OCI-LY3 (cell line): ENCODE data around the gene ZNF576.

Experiments
- H2AFZ ChIP-seq: fragments of 200-600, 300-600 bp; shearing (Covaris generic); 2 replicates; pipeline ENCODE4 v1.6.0; 2014; ENCODE audit warnings: antibody characterized with exemption, low read depth, low read length
- H3K27ac ChIP-seq: fragments of 200-600, 300-600 bp; sonication (generic); 2 replicates; pipeline ENCODE4 v1.5.1; 2014; ENCODE audit warnings: mild to moderate bottlenecking, low read length, moderate library complexity, mixed read lengths
- H3K27me3 ChIP-seq: fragments of 200-600, 300-600 bp; sonication (generic); 2 replicates; pipeline ENCODE4 v1.6.1; 2014; ENCODE audit warnings: low read depth, low read length, mixed read lengths
- H3K36me3 ChIP-seq: fragments of 200-600, 300-600 bp; sonication (generic); replicated peaks from 2 replicates; pipeline ENCODE3; 2014; ENCODE audit warnings: low read depth, low read length, mixed read lengths
- H3K4me1 ChIP-seq: fragments of 300-600, 200-600 bp; sonication (generic); 2 replicates; pipeline ENCODE4 v1.6.1; 2014; ENCODE audit warnings: low read length, mixed read lengths
- H3K4me2 ChIP-seq: fragments of 200-600, 300-600 bp; sonication (generic); 2 replicates; pipeline ENCODE4 v1.6.1; 2014; ENCODE audit warnings: low read length, mixed read lengths
- H3K4me3 ChIP-seq: fragments of 300-600, 200-600 bp; sonication (generic); 2 replicates; pipeline ENCODE4 v1.5.1; 2014; ENCODE audit warnings: antibody characterized with exemption, mild to moderate bottlenecking, low read length, moderate library complexity
- H3K79me2 ChIP-seq: fragments of 300-600, 200-600 bp; shearing (Covaris generic); 2 replicates; pipeline ENCODE4 v1.6.1; 2014; ENCODE audit warnings: mild to moderate bottlenecking, low read length, mixed read lengths
- H3K9ac ChIP-seq: fragments of 300-600, 200-600 bp; shearing (Covaris generic); 2 replicates; pipeline ENCODE4 v1.6.0; 2014; ENCODE audit warnings: mild to moderate bottlenecking, low read length, moderate library complexity
- H3K9me3 ChIP-seq: fragments of 200-600, 300-600 bp; shearing (Covaris generic); 2 replicates; pipeline ENCODE4 v1.6.1; 2014; ENCODE audit warnings: low read length, mixed read lengths; ENCODE audit not compliant: insufficient read depth
- H4K20me1 ChIP-seq: fragments of 200-600, 300-600 bp; sonication (generic); 2 replicates; pipeline ENCODE4 v1.6.1; 2016; ENCODE audit warnings: low read length, mixed read lengths; ENCODE audit not compliant: insufficient read depth
- EZH2phosphoT487 ChIP-seq: fragments of 200-600 bp; shearing (Covaris generic); IDR thresholded peaks from 2 replicates; pipeline ENCODE4 v1.6.1; 2018; ENCODE audit warnings: antibody characterized with exemption, mixed run types, low read depth
- TF ChIP-seq, protein P1 (sequence below): fragments of 200-600, 300-600 bp; sonication (generic); IDR thresholded peaks from 2 replicates; pipeline ENCODE4 v1.5.1; 2014; ENCODE audit warnings: antibody characterized with exemption, low read length, low read depth

The ZNF576 gene

DNA sequence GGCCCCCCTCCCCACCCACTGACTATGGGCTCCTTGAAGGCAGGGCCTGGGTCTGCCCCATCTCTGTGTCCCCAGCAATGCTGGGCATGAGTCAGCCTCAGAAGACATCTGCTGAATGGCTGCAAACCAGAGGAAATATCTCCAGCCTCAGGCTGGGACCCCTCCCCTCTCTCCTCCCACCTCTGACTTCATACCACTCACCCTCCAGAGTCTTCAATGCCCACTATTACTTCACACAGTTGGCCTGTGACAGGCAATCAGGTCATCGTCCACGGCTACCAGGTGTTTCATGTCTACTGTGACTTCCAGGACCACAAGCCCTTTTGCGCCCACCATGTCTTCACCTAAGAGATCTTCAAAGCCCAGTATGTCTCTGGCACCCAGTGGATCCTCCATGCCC is 15.4 kb downstream of the ZNF576 start, which contains the start of gene SRRM5:
SRRM5 (plus strand) TSS at position 301 of the 400 bp plus-strand sequence; CDS start at position 335, 34 bp downstream.
- no peaks in the 10 kb centered on the region for H3K9me3 ChIP-seq
- TF ChIP-seq EZH2phosphoT487 = no peak
- TF ChIP-seq, protein P1, sequence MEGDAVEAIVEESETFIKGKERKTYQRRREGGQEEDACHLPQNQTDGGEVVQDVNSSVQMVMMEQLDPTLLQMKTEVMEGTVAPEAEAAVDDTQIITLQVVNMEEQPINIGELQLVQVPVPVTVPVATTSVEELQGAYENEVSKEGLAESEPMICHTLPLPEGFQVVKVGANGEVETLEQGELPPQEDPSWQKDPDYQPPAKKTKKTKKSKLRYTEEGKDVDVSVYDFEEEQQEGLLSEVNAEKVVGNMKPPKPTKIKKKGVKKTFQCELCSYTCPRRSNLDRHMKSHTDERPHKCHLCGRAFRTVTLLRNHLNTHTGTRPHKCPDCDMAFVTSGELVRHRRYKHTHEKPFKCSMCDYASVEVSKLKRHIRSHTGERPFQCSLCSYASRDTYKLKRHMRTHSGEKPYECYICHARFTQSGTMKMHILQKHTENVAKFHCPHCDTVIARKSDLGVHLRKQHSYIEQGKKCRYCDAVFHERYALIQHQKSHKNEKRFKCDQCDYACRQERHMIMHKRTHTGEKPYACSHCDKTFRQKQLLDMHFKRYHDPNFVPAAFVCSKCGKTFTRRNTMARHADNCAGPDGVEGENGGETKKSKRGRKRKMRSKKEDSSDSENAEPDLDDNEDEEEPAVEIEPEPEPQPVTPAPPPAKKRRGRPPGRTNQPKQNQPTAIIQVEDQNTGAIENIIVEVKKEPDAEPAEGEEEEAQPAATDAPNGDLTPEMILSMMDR = no peak
- peaks cover 11% of the 10 kb centered on the region for H3K36me3 ChIP-seq
- H3K4me2 ChIP-seq = no peak within 1 kb of the TSS
- H3K9ac ChIP-seq = no peak within 1 kb of the TSS
- H2AFZ ChIP-seq = no peak within 1 kb of the TSS
- H3K4me1 ChIP-seq = no peaks in the 10 kb centered on the region
- no peaks in the 10 kb centered on the region for H3K27me3 ChIP-seq
- no peak within 1 kb of the TSS for H3K27ac ChIP-seq
- H4K20me1 ChIP-seq = no peaks in the 10 kb centered on the region
- no peak within 1 kb of the TSS for H3K4me3 ChIP-seq
- H3K79me2 ChIP-seq = no peaks in the 10 kb centered on the region

- Histone ChIP-seq H3K4me2 (no peak overlapping the region), H3K9ac (no peak overlapping the region), H3K27ac (no peak overlapping the region), H3K4me3 (no peak overlapping the region), H3K27me3 (no peaks in the 10 kb centered on the region), H4K20me1 (no peaks in the 10 kb centered on the region), H3K36me3 (peaks cover 10% of the 10 kb centered on the region), H3K4me1 (no peaks in the 10 kb centered on the region), H2AFZ (no peak overlapping the region), H3K9me3 (no peaks in the 10 kb centered on the region), H3K79me2 (no peaks in the 10 kb centered on the region; the same call in 1 of the 2 replicates)
- TF ChIP-seq EZH2phosphoT487 = no peak
- TF ChIP-seq, protein P1 = no peak
Measured at GRCh38 chr19:43612374-43612773, 16.0 kb downstream of the ZNF576 start.

DNA sequence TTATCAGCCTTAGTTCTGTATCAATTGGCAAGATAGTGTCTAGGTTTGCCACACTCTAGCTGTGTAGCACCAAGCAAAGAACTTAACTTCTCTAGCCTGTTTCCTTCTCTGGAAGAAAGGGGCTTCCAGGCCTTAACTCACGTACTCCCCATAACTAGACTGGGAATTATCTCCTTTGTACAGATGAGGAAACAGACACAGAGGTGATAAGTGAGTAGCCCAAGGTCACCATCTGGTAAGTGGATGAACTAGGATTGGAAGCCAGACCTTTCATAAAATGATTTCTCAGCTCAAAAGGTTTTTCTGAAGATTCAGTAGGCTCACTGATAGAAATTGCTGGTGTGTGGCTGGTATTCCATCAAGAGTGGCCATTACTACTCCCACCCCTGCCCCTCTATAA is 19.9 kb downstream of the ZNF576 start:
- no peaks in the 10 kb centered on the region for H4K20me1 ChIP-seq
- no peak overlapping the region for H3K9ac ChIP-seq
- no peak overlapping the region for H3K27ac ChIP-seq

GRCh38 chr19:43616954-43617353 is 20.6 kb downstream of the ZNF576 start:
- no peak overlapping the region for H3K4me3 ChIP-seq
- no peak overlapping the region for H3K9ac ChIP-seq
- H3K27ac ChIP-seq = no peak overlapping the region
- no peaks in the 10 kb centered on the region for H4K20me1 ChIP-seq
- H3K4me1 ChIP-seq = peaks cover 5% of the 10 kb centered on the region
- no peaks in the 10 kb centered on the region for H3K9me3 ChIP-seq
- no peak overlapping the region for H3K4me2 ChIP-seq
- TF ChIP-seq, protein P1 = no peak
- TF ChIP-seq EZH2phosphoT487 = no peak
- H3K27me3 ChIP-seq = no peaks in the 10 kb centered on the region
- peaks cover 24% of the 10 kb centered on the region for H3K79me2 ChIP-seq
- H3K36me3 ChIP-seq = peaks cover 12% of the 10 kb centered on the region
- H2AFZ ChIP-seq = no peak overlapping the region

More for the DNA sequence above, 19.9 kb downstream of the ZNF576 start:
- TF ChIP-seq EZH2phosphoT487 = no peak
- TF ChIP-seq, protein P1 = no peak
- Histone ChIP-seq H3K9me3 (no peaks in the 10 kb centered on the region), H2AFZ (no peak overlapping the region), H3K36me3 (peaks cover 12% of the 10 kb centered on the region), H3K4me1 (peaks cover 5% of the 10 kb centered on the region), H3K27me3 (no peaks in the 10 kb centered on the region), H3K79me2 (peaks cover 24% of the 10 kb centered on the region), H3K4me2 (no peak overlapping the region), H3K4me3 (no peak overlapping the region)
